H7 (cell line): ENCODE measurements around the gene KMT2E. TPM values are rescaled to one million over a fixed set of nuclear protein-coding genes. Genes with fewer than 3 reads are reported as not detected.
"Not testable (repeated sequence)": the region's sequence is repeated elsewhere in the genome, so short reads cannot be mapped to it uniquely, and the experiment has no call there.

Experiments
- DNase-seq: peaks from one replicate; pipeline ENCODE4 v3.0.0; 2012
- H3K27me3 ChIP-seq: 2 replicates; pipeline ENCODE4 v1.6.0; 2011; ENCODE audit warnings: mild to moderate bottlenecking, low read length; ENCODE audit not compliant: control insufficient read depth, insufficient read depth
- H3K36me3 ChIP-seq: replicated peaks from 2 replicates; pipeline ENCODE4 v1.5.1; 2011; ENCODE audit warnings: low read length; ENCODE audit not compliant: control insufficient read depth, insufficient read depth
- H3K4me3 ChIP-seq: 2 replicates; pipeline ENCODE4 v1.5.1; 2011; ENCODE audit warnings: low read depth, mild to moderate bottlenecking, control low read depth, low read length, moderate library complexity; ENCODE audit not compliant: insufficient read depth
- total RNA-seq: library from RNA; depleted of rRNA; stranded (reverse); fragments of >200 nt; shearing (Covaris generic); gene quantifications from 2 replicates; pipeline ENCODE4 v1.2.3, GENCODE V29; 2014

KMT2E gene
- total RNA-seq, 1 experiment from 2014 or later, result 19.7 TPM

DNA sequence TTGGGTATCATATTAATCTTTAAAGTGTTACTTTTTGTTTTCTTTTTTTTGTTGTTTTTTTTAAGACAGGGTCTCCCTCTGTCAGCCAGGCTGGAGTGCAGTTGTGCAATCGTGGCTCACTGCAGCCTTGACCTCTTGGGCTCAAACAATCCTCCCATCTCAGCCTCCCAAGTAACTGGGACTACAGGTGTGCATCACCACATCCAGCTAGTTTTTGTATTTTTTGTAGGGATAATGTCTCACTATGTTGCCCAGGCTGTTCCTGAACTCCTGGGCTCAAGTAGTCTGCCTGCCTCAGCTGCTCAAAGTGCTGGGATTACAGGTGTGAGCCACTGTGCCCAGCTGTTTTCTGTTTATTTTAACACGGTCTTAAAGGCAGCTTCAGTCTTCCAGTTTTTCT, 23.3 kb downstream of the KMT2E start:
- no peak overlapping the region for H3K4me3 ChIP-seq
- peaks cover 4% of the 10 kb centered on the region; the same call in 1 of the 2 replicates for H3K36me3 ChIP-seq
- DNase-seq, result no peak
- H3K27me3 ChIP-seq, result no peaks in the 10 kb centered on the region

GRCh38 chr7:105044449-105045070, 30.6 kb downstream of the KMT2E start:
- no peak overlapping the region for H3K4me3 ChIP-seq
- DNase-seq, result no peak
- no peaks in the 10 kb centered on the region for H3K27me3 ChIP-seq
- peaks cover 18% of the 10 kb centered on the region for H3K36me3 ChIP-seq

DNA sequence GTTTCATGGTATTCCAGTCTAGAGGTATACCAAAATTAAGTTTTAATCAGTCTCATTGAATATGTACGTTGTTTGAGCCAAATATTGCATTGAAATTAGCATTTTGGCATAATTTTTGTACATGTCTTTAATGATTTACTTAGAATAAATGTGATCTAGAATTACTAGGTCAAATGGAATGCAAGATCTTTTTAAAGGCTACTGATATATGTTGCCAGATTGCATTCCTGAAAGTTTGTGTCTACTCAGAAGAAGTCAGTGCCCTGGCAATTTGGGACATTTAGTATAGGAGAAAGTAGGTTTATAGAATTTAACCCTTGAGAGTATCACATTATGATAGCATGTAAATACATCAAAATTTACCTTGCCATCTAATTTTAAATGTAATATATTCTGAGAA, 32.4 kb downstream of the KMT2E start:
- Histone ChIP-seq H3K36me3 (peaks cover 16% of the 10 kb centered on the region), H3K27me3 (no peaks in the 10 kb centered on the region), H3K4me3 (no peak overlapping the region)
- DNase-seq, result no peak

DNA sequence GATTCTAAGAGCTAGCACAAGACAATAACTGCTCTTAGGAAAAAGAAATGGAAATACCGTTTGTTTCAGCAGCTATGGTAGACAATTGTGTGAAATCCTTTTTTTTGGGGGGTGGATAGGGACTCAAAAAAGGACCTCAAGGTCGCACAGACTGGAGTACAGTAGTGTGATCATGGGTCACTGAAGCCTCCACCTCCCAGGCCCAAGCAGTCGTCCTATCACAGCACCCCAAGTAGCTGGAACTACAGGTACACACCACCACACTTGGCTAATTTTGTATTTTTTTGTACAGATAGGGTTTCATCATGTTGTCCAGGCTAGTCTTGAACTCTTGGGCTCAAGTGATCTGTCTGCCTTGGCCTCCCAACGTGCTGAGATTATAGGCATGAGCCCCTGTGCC, 33.9 kb downstream of the KMT2E start:
- Histone ChIP-seq H3K4me3 (no peak overlapping the region), H3K36me3 (peaks cover 12% of the 10 kb centered on the region), H3K27me3 (no peaks in the 10 kb centered on the region)
- no peak for DNase-seq

DNA sequence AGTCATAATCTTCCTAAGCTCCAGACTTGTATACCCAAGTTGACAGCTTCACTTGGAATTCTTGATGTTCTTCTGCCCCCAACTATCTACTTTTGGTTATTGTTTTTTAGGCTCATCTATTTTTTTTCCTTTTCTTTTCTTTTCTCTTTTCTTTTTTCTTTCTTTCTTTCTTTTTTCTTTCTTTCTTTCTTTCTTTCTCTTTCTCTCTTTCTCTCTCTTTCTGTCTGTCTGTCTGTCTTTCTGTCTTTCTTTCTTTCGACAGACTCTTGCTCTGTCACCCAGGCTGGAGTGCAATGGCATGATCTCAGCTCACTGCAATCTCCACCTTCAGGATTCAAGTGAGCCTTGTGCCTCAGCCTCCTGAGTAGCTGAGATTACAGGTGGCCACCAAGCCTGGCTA, 36.5 kb downstream of the KMT2E start:
- DNase-seq, result no peak
- H3K36me3 ChIP-seq, result peaks cover 5% of the 10 kb centered on the region
- H3K27me3 ChIP-seq, result no peaks in the 10 kb centered on the region
- H3K4me3 ChIP-seq, result no peak overlapping the region

- not testable (repeated sequence) for H3K4me3 ChIP-seq, H3K36me3 ChIP-seq, H3K27me3 ChIP-seq, DNase-seq
Observed at GRCh38 chr7:105050899-105051298, 36.9 kb downstream of the KMT2E start.

DNA sequence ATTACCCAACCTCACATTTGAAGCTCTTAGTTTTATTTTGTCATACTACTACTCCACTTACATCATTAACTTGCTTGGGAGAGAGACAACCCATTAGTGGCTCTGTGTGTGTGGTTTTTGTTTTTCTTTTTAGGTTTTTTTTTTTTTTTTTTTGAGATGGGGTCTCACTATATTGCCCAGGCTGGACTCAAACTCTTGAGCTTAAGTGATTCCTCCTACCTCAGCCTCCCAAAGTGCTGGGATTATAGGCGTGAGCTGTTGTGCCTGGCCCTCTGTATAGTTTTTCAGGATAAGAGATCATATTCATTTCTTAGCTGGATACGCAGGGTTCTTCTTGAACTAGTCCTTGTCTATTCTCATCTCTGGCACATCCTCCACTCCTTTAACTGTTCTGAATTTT, 41.1 kb downstream of the KMT2E start:
- H3K4me3 ChIP-seq, result no peak overlapping the region
- H3K27me3 ChIP-seq, result no peaks in the 10 kb centered on the region
- no peaks in the 10 kb centered on the region; the same call in 1 of the 2 replicates for H3K36me3 ChIP-seq
- no peak for DNase-seq

GRCh38 chr7:105055621-105056020, 41.6 kb downstream of the KMT2E start:
- no peaks in the 10 kb centered on the region for H3K27me3 ChIP-seq

DNA sequence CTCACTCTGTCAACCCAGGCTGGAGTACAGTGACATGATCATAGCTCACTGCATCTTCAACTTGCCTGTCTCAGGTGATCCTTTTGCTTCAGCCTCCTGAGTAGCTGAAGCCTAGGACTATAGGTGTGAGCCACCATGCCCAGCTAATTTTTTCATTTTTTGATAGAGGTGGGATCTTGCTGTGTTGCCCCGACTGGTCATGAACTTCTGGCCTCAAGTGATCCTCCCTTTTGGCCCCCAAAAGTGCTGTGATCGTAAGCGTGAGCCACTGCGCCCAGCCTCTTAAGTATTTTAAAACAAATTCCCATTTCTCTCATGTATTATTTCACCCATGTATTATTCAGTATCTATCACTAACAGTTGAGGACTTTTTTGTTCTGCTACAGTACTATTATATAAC, 43.5 kb downstream of the KMT2E start:
- H3K4me3 ChIP-seq, result no peak overlapping the region

More at GRCh38 chr7:105055621-105056020, 41.6 kb downstream of the KMT2E start:
- Histone ChIP-seq H3K4me3 (no peak overlapping the region), H3K36me3 (no peaks in the 10 kb centered on the region; the same call in 1 of the 2 replicates)
- no peak for DNase-seq

GRCh38 chr7:105060437-105060836, 46.4 kb downstream of the KMT2E start:
- H3K36me3 ChIP-seq, result no peaks in the 10 kb centered on the region

More for the DNA sequence above, 43.5 kb downstream of the KMT2E start:
- Histone ChIP-seq H3K27me3 (no peaks in the 10 kb centered on the region), H3K36me3 (no peaks in the 10 kb centered on the region; the same call in 1 of the 2 replicates)
- no peak for DNase-seq

GRCh38 chr7:105060923-105061322, 46.9 kb downstream of the KMT2E start:
- DNase-seq, result no peak
- Histone ChIP-seq H3K4me3 (no peak overlapping the region), H3K27me3 (no peaks in the 10 kb centered on the region), H3K36me3 (peaks cover under 1% of the 10 kb centered on the region)

More at GRCh38 chr7:105060437-105060836, 46.4 kb downstream of the KMT2E start:
- Histone ChIP-seq H3K27me3 (no peaks in the 10 kb centered on the region), H3K4me3 (no peak overlapping the region)
- no peak for DNase-seq

DNA sequence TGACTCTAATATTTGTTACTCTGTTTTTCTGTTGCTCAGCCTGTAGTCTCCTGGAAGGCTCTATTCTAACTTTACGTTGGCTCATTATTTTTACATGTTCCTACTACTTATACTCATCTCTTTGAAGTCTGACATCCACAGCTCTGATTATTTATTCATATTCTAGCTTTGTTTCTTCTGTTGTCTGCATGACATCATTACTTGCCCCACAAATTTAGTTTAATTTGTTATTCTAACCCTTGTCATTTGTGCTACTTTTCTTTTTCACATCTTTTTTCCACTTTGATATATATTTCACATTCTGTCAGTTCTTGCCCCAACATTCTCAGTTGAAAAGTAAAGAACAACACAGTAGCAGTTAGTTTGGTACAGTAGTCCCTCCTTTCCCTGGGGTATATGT, 51.1 kb downstream of the KMT2E start:
- H3K27me3 ChIP-seq, result no peaks in the 10 kb centered on the region
- no peak overlapping the region for H3K4me3 ChIP-seq
- no peak for DNase-seq
- H3K36me3 ChIP-seq, result peaks cover 7% of the 10 kb centered on the region

- Histone ChIP-seq H3K4me3 (no peak overlapping the region), H3K36me3 (peaks cover 8% of the 10 kb centered on the region), H3K27me3 (no peaks in the 10 kb centered on the region)
- DNase-seq, result no peak
Observed at GRCh38 chr7:105067691-105068090, 53.7 kb downstream of the KMT2E start.

DNA sequence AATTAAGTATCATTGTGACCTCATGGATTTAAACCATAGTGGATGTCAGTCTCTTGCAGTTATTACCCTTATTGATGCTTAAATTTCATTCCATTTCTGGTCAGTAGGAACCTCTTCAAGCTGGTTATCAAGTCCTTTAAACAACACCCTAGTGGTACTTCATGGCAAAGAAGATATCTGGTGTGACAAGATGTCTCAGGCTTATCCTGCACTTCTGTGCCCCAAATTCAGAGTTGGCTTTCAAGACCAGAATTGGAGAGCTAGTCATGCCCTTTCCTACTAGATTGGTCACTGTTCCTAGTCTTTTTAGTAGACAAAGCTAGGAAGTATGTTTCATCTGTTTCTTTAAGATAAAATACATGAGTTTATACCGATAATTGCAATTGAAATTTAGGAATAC, 54.9 kb downstream of the KMT2E start:
- H3K4me3 ChIP-seq, result no peak overlapping the region
- no peaks in the 10 kb centered on the region for H3K27me3 ChIP-seq
- DNase-seq, result no peak
- H3K36me3 ChIP-seq, result peaks cover 10% of the 10 kb centered on the region

DNA sequence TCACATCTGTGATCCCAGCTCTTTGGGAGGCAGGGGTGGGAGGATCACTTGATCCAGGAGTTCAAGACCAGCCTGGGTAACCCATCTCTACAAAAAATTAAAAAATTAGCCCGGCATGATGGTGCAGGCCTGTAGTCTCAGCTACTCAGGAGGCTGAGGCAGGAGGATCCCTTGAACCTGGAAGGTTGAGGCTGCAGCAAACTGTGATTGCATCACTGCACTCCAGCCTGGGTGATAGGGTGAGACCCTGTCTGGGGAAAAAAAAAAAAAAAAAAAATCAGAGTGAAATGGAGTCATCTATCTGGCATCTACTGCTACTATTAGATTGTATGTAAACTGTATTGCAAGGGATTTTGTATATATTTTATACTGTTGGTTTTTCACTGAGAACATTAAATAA, 59.1 kb downstream of the KMT2E start:
- no peak overlapping the region for H3K4me3 ChIP-seq
- peaks cover 12% of the 10 kb centered on the region for H3K36me3 ChIP-seq
- H3K27me3 ChIP-seq, result no peaks in the 10 kb centered on the region
- DNase-seq, result no peak

- no peak overlapping the region for H3K4me3 ChIP-seq
- no peaks in the 10 kb centered on the region for H3K27me3 ChIP-seq
- no peak for DNase-seq
- H3K36me3 ChIP-seq, result peaks cover 16% of the 10 kb centered on the region
Observed at GRCh38 chr7:105079348-105079747, 65.3 kb downstream of the KMT2E start.
